Fibroblast of lung (primary cell): ENCODE results near the gene MAPK8IP1. TPM values are rescaled to one million over a fixed set of nuclear protein-coding genes. Genes with fewer than 3 reads are reported as not detected.

Source experiments
- DNase-seq, 2 donors: peaks; one replicate each; pipeline versions ENCODE4 v3.0.0 to v3.0.0-alpha.2; 2010; ENCODE audit warnings: low read depth in 2 of 2
- H2AFZ ChIP-seq: 2 replicates; pipeline ENCODE4 v1.5.1; 2012; ENCODE audit warnings: low read length, control low read depth, inconsistent platforms
- H3K27ac ChIP-seq: 2 replicates; pipeline ENCODE4 v1.5.1; 2011; ENCODE audit warnings: low read length, control low read depth; ENCODE audit not compliant: insufficient read depth
- H3K27me3 ChIP-seq: 2 replicates; pipeline ENCODE4 v1.5.1; 2011; ENCODE audit warnings: mild to moderate bottlenecking, low read length; ENCODE audit not compliant: control insufficient read depth, insufficient read depth
- H3K36me3 ChIP-seq: 2 replicates; pipeline ENCODE4 v1.5.1; 2011; ENCODE audit warnings: low read length; ENCODE audit not compliant: control insufficient read depth, insufficient read depth
- H3K4me1 ChIP-seq: 2 replicates; pipeline ENCODE4 v1.5.1; 2011; ENCODE audit warnings: low read length; ENCODE audit not compliant: control insufficient read depth, insufficient read depth; ENCODE audit errors: extremely low read depth
- H3K4me2 ChIP-seq: 2 replicates; pipeline ENCODE4 v1.5.1; 2011; ENCODE audit warnings: low read length, control low read depth; ENCODE audit not compliant: insufficient read depth; ENCODE audit errors: extremely low read depth
- H3K4me3 ChIP-seq, 4 experiments: fragments of 200-600 bp in 1 of 4; sonication (generic) in 1 of 4; replicated peaks in 1 of 4; 2 replicates each; pipeline ENCODE4 v1.5.1; 2011 to 2016; ENCODE audit warnings: low read length in 4 of 4, low read depth in 3 of 4, mild to moderate bottlenecking in 3 of 4, control low read depth in 2 of 4, inconsistent platforms in 1 of 4, mixed read lengths in 1 of 4; ENCODE audit not compliant: insufficient read depth in 1 of 4; ENCODE audit errors: control extremely low read depth in 1 of 4
- H3K79me2 ChIP-seq: 2 replicates; pipeline ENCODE4 v1.5.1; 2012; ENCODE audit warnings: mild to moderate bottlenecking, low read length, inconsistent platforms; ENCODE audit not compliant: control insufficient read depth, insufficient read depth
- H3K9ac ChIP-seq: 2 replicates; pipeline ENCODE4 v1.5.1; 2011; ENCODE audit warnings: mild to moderate bottlenecking, low read length, control low read depth; ENCODE audit not compliant: insufficient read depth
- H3K9me3 ChIP-seq: 2 replicates; pipeline ENCODE4 v1.5.1; 2012; ENCODE audit warnings: low read depth, low read length; ENCODE audit not compliant: control insufficient read depth, insufficient read depth
- H4K20me1 ChIP-seq: 2 replicates; pipeline ENCODE4 v1.5.1; 2011; ENCODE audit warnings: low read length; ENCODE audit not compliant: control insufficient read depth, insufficient read depth; ENCODE audit errors: extremely low read depth
- EZH2 ChIP-seq: IDR thresholded peaks from 2 replicates; pipeline ENCODE4 v1.5.1; 2012; ENCODE audit warnings: low read length, control low read depth, mild to moderate bottlenecking; ENCODE audit errors: missing control alignments
- polyA plus RNA-seq, 2 donors: library from polyadenylated mRNA; depleted of rRNA in 1 of 2; stranded (reverse) in 1 of 2; unstranded in 1 of 2; fragments of >200 nt; gene quantifications; 2 replicates each; pipeline ENCODE4 v1.2.1, GENCODE V29; 2011 to 2012; ENCODE audit warnings: missing spikeins in 1 of 2
- total RNA-seq: library from RNA; depleted of rRNA; stranded (reverse); fragments of >200 nt; gene quantifications from 2 replicates; pipeline ENCODE4 v1.2.1, GENCODE V29; 2014
- TF ChIP-seq, protein P1 (sequence below), 2 donors: IDR thresholded peaks in 1 of 2; conservative IDR thresholded peaks in 1 of 2; 1 replicate in 1 of 2; 2 replicates in 1 of 2; pipeline ENCODE4 v1.5.1; 2011 to 2012; ENCODE audit warnings: low read length in 2 of 2, control low read depth in 1 of 2, inconsistent platforms in 1 of 2, low read depth in 1 of 2, mild to moderate bottlenecking in 1 of 2

Gene MAPK8IP1
- total and polyA plus RNA-seq, 2 donors (not counting 1 experiment from before 2014, with no cell fraction given) = 3.8 to 6.6 TPM

DNA sequence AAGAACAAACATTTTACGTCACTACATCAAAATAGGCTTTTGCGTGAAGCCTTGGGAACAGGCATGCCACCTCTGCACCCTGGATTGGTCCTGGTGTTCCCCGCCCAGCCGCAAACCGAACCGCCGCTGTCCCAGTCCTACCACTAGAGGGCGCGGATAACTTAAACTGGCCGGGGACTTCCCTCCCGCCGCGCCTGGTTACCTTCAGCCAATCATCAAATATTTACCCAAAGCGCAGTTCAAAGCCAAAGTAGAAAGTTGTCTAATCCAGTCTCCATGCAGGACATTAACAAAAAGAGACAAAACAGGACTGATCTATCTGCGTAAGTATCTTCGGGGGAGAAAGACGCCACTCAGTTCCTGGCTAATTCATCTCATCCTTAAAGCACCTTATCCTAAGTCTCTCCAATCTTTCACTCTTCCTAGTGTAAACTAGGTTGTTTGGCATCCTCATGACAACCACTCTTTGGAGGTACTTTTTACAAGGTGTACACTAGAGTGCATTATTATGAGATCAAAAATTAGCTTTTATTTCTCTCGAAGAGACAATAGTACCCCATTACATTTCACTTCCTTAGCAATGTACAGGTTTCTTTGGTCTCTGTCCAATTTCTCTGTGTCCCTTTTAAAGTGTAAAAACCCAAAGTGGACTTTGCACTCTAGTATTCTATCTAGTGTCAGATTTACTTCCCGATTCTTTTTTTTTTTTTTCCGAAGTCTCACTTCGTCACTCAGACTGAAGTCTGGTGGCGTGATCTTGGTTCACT is 42.1 kb upstream of the MAPK8IP1 start:
- Histone ChIP-seq H3K27ac (peak overlapping the region; percentile 8), H3K4me1 (peaks cover 8% of the 10 kb centered on the region), H4K20me1 (no peaks in the 10 kb centered on the region), H3K27me3 (peaks cover 6% of the 10 kb centered on the region), H3K9ac (no peak overlapping the region), H3K36me3 (no peaks in the 10 kb centered on the region), H3K4me3 (peak overlapping the region in 1 of 4 experiments; percentile 1), H3K79me2 (peaks cover 4% of the 10 kb centered on the region), H3K4me2 (peak overlapping the region; percentile 81), H2AFZ (peak overlapping the region; percentile 75), H3K9me3 (no peaks in the 10 kb centered on the region)
- peak; percentile 80 to 87 for DNase-seq
- no peak for TF ChIP-seq EZH2
- TF ChIP-seq, protein P1, sequence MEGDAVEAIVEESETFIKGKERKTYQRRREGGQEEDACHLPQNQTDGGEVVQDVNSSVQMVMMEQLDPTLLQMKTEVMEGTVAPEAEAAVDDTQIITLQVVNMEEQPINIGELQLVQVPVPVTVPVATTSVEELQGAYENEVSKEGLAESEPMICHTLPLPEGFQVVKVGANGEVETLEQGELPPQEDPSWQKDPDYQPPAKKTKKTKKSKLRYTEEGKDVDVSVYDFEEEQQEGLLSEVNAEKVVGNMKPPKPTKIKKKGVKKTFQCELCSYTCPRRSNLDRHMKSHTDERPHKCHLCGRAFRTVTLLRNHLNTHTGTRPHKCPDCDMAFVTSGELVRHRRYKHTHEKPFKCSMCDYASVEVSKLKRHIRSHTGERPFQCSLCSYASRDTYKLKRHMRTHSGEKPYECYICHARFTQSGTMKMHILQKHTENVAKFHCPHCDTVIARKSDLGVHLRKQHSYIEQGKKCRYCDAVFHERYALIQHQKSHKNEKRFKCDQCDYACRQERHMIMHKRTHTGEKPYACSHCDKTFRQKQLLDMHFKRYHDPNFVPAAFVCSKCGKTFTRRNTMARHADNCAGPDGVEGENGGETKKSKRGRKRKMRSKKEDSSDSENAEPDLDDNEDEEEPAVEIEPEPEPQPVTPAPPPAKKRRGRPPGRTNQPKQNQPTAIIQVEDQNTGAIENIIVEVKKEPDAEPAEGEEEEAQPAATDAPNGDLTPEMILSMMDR (conservative IDR thresholded peaks at IDR 0.05 in 1 of 2, IDR thresholded peaks at IDR 0.05 in 1 of 2; ENCODE audit: low read depth in 1 of 2, low read length in 2 of 2) = peak; percentile 89 to 92

DNA sequence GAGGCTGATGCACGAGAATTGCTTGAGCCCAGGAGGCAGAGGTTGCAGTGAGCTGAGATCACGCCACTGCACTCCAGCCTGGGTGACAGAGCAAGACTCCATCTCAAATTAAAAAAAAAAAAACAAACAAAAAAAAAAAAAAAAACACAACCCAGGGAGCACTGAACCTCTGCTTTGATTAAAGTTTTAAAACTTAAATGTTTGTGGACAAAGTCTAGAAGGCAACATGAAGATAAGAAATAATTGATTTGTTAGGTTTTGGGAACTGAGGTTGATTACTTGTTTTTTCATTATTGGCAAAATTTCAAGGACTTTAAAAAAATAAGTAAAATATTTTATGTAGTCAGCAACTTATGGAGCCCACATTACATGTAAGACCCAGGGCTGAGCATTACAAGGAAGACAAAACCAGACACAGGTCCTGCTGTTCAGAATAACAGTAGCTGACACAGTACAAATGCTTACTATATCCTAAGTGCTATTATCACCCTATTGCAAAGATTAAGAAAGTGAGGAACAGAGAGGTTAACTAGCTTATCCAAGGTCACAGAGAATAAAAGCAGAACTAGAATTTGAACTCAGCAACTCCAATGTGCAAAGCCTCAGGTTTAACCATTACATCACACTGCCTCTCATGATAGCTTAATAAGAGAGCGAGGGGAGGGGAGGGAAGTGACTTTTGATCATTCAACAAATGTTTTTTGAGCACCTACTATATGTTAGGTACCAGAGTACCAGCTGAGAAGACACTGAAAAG is 40.5 kb upstream of the MAPK8IP1 start:
- H3K4me3 ChIP-seq = no peak overlapping the region
- H4K20me1 ChIP-seq = no peaks in the 10 kb centered on the region
- TF ChIP-seq EZH2 = no peak
- TF ChIP-seq, protein P1 (conservative IDR thresholded peaks at IDR 0.05 in 1 of 2, IDR thresholded peaks at IDR 0.05 in 1 of 2; ENCODE audit: low read depth in 1 of 2, low read length in 2 of 2) = no peak
- H3K36me3 ChIP-seq = no peaks in the 10 kb centered on the region
- no peak overlapping the region for H2AFZ ChIP-seq
- H3K4me2 ChIP-seq = no peak overlapping the region
- peaks cover 6% of the 10 kb centered on the region for H3K27me3 ChIP-seq
- H3K79me2 ChIP-seq = peaks cover 13% of the 10 kb centered on the region
- no peak overlapping the region for H3K27ac ChIP-seq
- H3K9me3 ChIP-seq = no peaks in the 10 kb centered on the region
- H3K4me1 ChIP-seq = peaks cover 8% of the 10 kb centered on the region
- no peak overlapping the region for H3K9ac ChIP-seq
- DNase-seq = no peak

DNA sequence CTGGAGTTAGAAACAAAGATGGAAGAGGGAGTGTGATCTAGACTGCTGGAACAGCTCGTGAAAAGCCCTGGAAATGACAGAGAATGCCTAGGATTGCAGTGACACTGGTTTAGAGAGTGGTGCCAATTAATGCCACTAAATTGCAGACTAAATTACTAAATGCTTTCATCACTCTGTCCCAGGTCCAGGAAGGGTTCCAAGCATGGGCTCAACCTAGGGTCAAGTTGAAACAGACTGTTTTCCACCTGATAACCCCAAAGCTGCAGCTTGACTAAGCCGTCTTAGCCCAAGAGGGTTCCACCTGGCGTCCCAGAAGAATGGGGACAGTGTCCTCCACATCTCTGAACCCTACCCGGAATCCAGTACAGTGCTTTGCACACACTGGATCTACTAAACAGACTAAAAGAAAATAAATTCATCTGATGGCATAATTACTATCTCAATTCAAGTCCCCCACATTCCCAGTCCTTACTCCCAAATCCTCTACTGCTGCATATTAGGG is 39.2 kb upstream of the MAPK8IP1 start:
- no peak overlapping the region for H2AFZ ChIP-seq
- H3K4me2 ChIP-seq = peak overlapping the region; percentile 48
- no peak for DNase-seq
- peaks cover 22% of the 10 kb centered on the region for H3K79me2 ChIP-seq
- peak overlapping the region; percentile 66 for H3K27ac ChIP-seq
- no peak for TF ChIP-seq EZH2
- TF ChIP-seq, protein P1 (conservative IDR thresholded peaks at IDR 0.05 in 1 of 2, IDR thresholded peaks at IDR 0.05 in 1 of 2; ENCODE audit: low read depth in 1 of 2, low read length in 2 of 2) = no peak
- no peaks in the 10 kb centered on the region for H3K36me3 ChIP-seq
- H3K4me3 ChIP-seq = no peak overlapping the region
- H4K20me1 ChIP-seq = no peaks in the 10 kb centered on the region
- H3K9me3 ChIP-seq = no peaks in the 10 kb centered on the region
- H3K27me3 ChIP-seq = peaks cover 6% of the 10 kb centered on the region
- peaks cover 14% of the 10 kb centered on the region for H3K4me1 ChIP-seq
- H3K9ac ChIP-seq = no peak overlapping the region
